K562 (cell line): ENCODE results near the gene AKR1A1. TPM values are rescaled to one million over a fixed set of nuclear protein-coding genes. Genes with fewer than 3 reads are reported as not detected.

Source experiments
- BCOR ChIP-seq: fragments of 450-650 bp; IDR thresholded peaks from 2 replicates; pipeline ENCODE4 v1.6.1; 2016
- BDP1 ChIP-seq: IDR thresholded peaks from 3 replicates; pipeline ENCODE4 v1.6.1; 2011; ENCODE audit not compliant: insufficient read length, insufficient read depth
- CREB5 ChIP-seq: fragments of 250-450 bp; sonication (Bioruptor Pico); IDR thresholded peaks from 2 replicates; pipeline ENCODE4 v1.5.0; 2020; ENCODE audit warnings: mild to moderate bottlenecking
- EP300 ChIP-seq: IDR thresholded peaks from 2 replicates; pipeline ENCODE4 v1.6.1; 2012; ENCODE audit warnings: low read length, improper control_type of control experiment
- ETS1 ChIP-seq: conservative IDR thresholded peaks from 2 replicates; pipeline ENCODE4 v1.6.1; 2011; ENCODE audit warnings: low read depth, mild to moderate bottlenecking, low read length; ENCODE audit not compliant: control insufficient read depth
- GABPA ChIP-seq: fragments of 200-800 bp; sonication (Bioruptor generic); conservative IDR thresholded peaks from 2 replicates; pipeline ENCODE4 v1.6.1; 2016; ENCODE audit warnings: low read depth, missing genetic modification characterization, missing compliant biosample characterization
- GATAD2B ChIP-seq: fragments of 450-650 bp; IDR thresholded peaks from 2 replicates; pipeline ENCODE4 v1.6.1; 2017; ENCODE audit warnings: mild to moderate bottlenecking, borderline replicate concordance
- GTF2F1 ChIP-seq: IDR thresholded peaks from 2 replicates; pipeline ENCODE4 v1.6.1; 2011; ENCODE audit warnings: low read depth, low read length, improper control_type of control experiment
- HDAC1 ChIP-seq, 2 experiments: fragments of 450-650 bp; IDR thresholded peaks; 2 replicates each; pipeline ENCODE4 v1.6.1; 2016 to 2017; ENCODE audit warnings: inconsistent platforms in 1 of 2, mild to moderate bottlenecking in 1 of 2, moderate library complexity in 1 of 2
- HDAC2 ChIP-seq: fragments of 450-650 bp; IDR thresholded peaks from 2 replicates; pipeline ENCODE4 v1.6.1; 2016; ENCODE audit warnings: mild to moderate bottlenecking
- HDGF ChIP-seq: fragments of 450-650 bp; IDR thresholded peaks from 2 replicates; pipeline ENCODE4 v1.6.1; 2016
- MNT ChIP-seq, 2 experiments: fragments of 450-650 bp; conservative IDR thresholded peaks; 2 replicates each; pipeline ENCODE4 v1.6.1; 2017; ENCODE audit warnings: mild to moderate bottlenecking in 2 of 2, moderate library complexity in 2 of 2
- MYBL2 ChIP-seq, 2 experiments: fragments of 450-650 bp in 1 of 2; sonication (generic) in 1 of 2; formaldehyde crosslinking in 1 of 2; IDR thresholded peaks; 2 replicates each; pipeline versions ENCODE4 v1.6.1 to v1.8.1; 2017 to 2022; ENCODE audit warnings: borderline replicate concordance in 1 of 2, inconsistent platforms in 1 of 2, low read depth in 1 of 2, mild to moderate bottlenecking in 1 of 2, missing genetic modification reagents in 1 of 2, moderate library complexity in 1 of 2
- PKNOX1 ChIP-seq: fragments of 450-650 bp; IDR thresholded peaks from 2 replicates; pipeline ENCODE4 v1.6.1; 2016
- POU5F1 ChIP-seq: fragments of 150-350 bp; IDR thresholded peaks from 2 replicates; pipeline ENCODE4 v1.6.1; 2014; ENCODE audit warnings: borderline replicate concordance, low read length, low read depth, mild to moderate bottlenecking; ENCODE audit not compliant: partially characterized antibody
- RBBP5 ChIP-seq: fragments of 200-600 bp; sonication (generic); IDR thresholded peaks from 2 replicates; pipeline ENCODE4 v1.6.1; 2012; ENCODE audit warnings: borderline replicate concordance, mild to moderate bottlenecking, low read length, control low read depth, inconsistent platforms; ENCODE audit not compliant: insufficient read depth, poor library complexity, severe bottlenecking
- SMAD2 ChIP-seq: fragments of 150-350 bp; IDR thresholded peaks from 2 replicates; pipeline ENCODE4 v1.6.1; 2014; ENCODE audit warnings: low read depth, mild to moderate bottlenecking, low read length
- SP1 ChIP-seq: sonication (generic); formaldehyde crosslinking; IDR thresholded peaks from 2 replicates; pipeline ENCODE4 v1.8.1; 2022; ENCODE audit warnings: mild to moderate bottlenecking, missing genetic modification reagents
- SPI1 ChIP-seq: IDR thresholded peaks from 2 replicates; pipeline ENCODE4 v1.6.1; 2011; ENCODE audit warnings: low read depth, low read length, control low read depth, borderline replicate concordance
- ZFP1 ChIP-seq: fragments of 450-650 bp; formaldehyde crosslinking; IDR thresholded peaks from 2 replicates; pipeline ENCODE4 v1.4.0; 2020; ENCODE audit warnings: mild to moderate bottlenecking, mixed read lengths
- ZNF274 ChIP-seq: IDR thresholded peaks from 2 replicates; pipeline ENCODE4 v1.6.1; 2011; ENCODE audit warnings: low read depth, mild to moderate bottlenecking, low read length, moderate library complexity, borderline replicate concordance
- ZNF282 ChIP-seq: sonication (generic); formaldehyde crosslinking; IDR thresholded peaks from 2 replicates; pipeline ENCODE4 v1.8.1; 2023; ENCODE audit warnings: missing genetic modification reagents
- ZNF583 ChIP-seq: fragments of 250-450 bp; sonication (Bioruptor Pico); IDR thresholded peaks from 2 replicates; pipeline ENCODE4 v1.4.0; 2020
- ZNF77 ChIP-seq: fragments of 250-450 bp; sonication (Bioruptor Pico); IDR thresholded peaks from 2 replicates; pipeline ENCODE4 v1.5.0; 2020
- polyA plus RNA-seq, 8 experiments: library from polyadenylated mRNA; depleted of rRNA in 4 of 8; stranded (reverse) in 5 of 8; unstranded in 3 of 8; fragments of >200 nt; fragmentation: Nextera tagmentation in 2 of 8; fragmentation: Illumina TruSeq in 1 of 8; extraction: Ambion mirVana in 2 of 8; extraction: Trizol in 1 of 8; gene quantifications; 2 replicates each; pipeline versions ENCODE4 v1.2.1 to v1.2.3, GENCODE V29; 2011 to 2014; ENCODE audit warnings: inconsistent platforms in 1 of 8, missing spikeins in 1 of 8
- total RNA-seq, 7 experiments: library from RNA; depleted of rRNA in 6 of 7; stranded (reverse); fragments of >200 nt in 6 of 7; fragmentation: Illumina TruSeq in 2 of 7; extraction: Trizol in 2 of 7; gene quantifications; 2 replicates each; pipeline versions ENCODE4 v1.2.1 to v1.2.3, GENCODE V29; 2011 to 2021; ENCODE audit warnings: low replicate concordance in 1 of 7

Gene AKR1A1
- total and polyA plus RNA-seq, 9 of the 15 experiments (the other 6 are each of a cell fraction or from before 2014, with no cell fraction given) = 68.6 to 211 (median 132) TPM

GRCh38 chr1:45583666-45584350 lies 33.2 kb downstream of the AKR1A1 start, which contains the start of gene NASP (continued):
- TF ChIP-seq PKNOX1 (no peak; the same call in 1 of the 2 replicates), ZFP1 (no peak), SPI1 (no peak), BDP1 (no peak), EP300 (peak; percentile 39; the same call in 1 of the 2 replicates), POU5F1 (no peak), HDAC1 (IDR thresholded peaks at IDR 0.05) (peak; percentile 45 to 97; a peak in 3 of 4 replicates), GTF2F1 (peak; percentile 97), SMAD2 (no peak), GABPA (tag) (peak; percentile 93), GATAD2B (0 out of 2 replicates have a peak, but pooled peaks have one; percentile 27), MYBL2 (IDR thresholded peaks at IDR 0.05; ENCODE audit: low read depth) (no peak), MYBL2 (CRISPR knock-in tag; IDR thresholded peaks at IDR 0.05; ENCODE audit: borderline replicate concordance) (peak; percentile 62; the same call in 1 of the 2 replicates), HDAC2 (peak; percentile 86), ZNF77 (CRISPR knock-in tag) (no peak), ZNF274 (no peak), ETS1 (peak; percentile 85; the same call in 1 of the 2 replicates), HDGF (peak; percentile 79; the same call in 1 of the 2 replicates), CREB5 (CRISPR knock-in tag) (no peak), MNT (conservative IDR thresholded peaks at IDR 0.05) (peak; percentile 72 to 88), BCOR (0 out of 2 replicates have a peak, but pooled peaks have one; percentile 28), ZNF282 (CRISPR knock-in tag) (peak; percentile 97), RBBP5 (peak; percentile 97), ZNF583 (CRISPR knock-in tag) (0 out of 2 replicates have a peak, but pooled peaks have one; percentile 21), SP1 (CRISPR knock-in tag) (peak; percentile 37; the same call in 1 of the 2 replicates)
